ENCODE measurements around the gene DENND5B.

DENND5B gene

GRCh38 chr12:31491241-31491794 lies 99.6 kb downstream of the DENND5B start:
- DNase-seq (ENCODE audit: extremely low spot score) = no peak
- ChIA-PET POLR2A (no interaction called here), CTCF (no interaction called here)
- TF ChIP-seq FOXA1 (IDR thresholded peaks at IDR 0.05) = no peak
- no peak for TF ChIP-seq FOXM1 (IDR thresholded peaks at IDR 0.05; ENCODE audit: borderline replicate concordance)
- TF ChIP-seq LEF1 (IDR thresholded peaks at IDR 0.05; ENCODE audit: borderline replicate concordance) = no peak

GRCh38 chr12:31488737-31489338 lies 102.1 kb downstream of the DENND5B start:
- CTCF ChIA-PET = no interaction called here
- DNase-seq (ENCODE audit: extremely low spot score) = no peak
- no peak for TF ChIP-seq CTBP1 (IDR thresholded peaks at IDR 0.05; ENCODE audit: borderline replicate concordance)
- no peak for TF ChIP-seq LEF1 (IDR thresholded peaks at IDR 0.05; ENCODE audit: borderline replicate concordance)
- TF ChIP-seq NFRKB (IDR thresholded peaks at IDR 0.05) = no peak
- TF ChIP-seq FOXM1 (IDR thresholded peaks at IDR 0.05; ENCODE audit: borderline replicate concordance) = no peak
- TF ChIP-seq ZNF384 (IDR thresholded peaks at IDR 0.05) = no peak
- no peak for TF ChIP-seq FOXA1 (IDR thresholded peaks at IDR 0.05)
- no peak for TF ChIP-seq FOXK2 (IDR thresholded peaks at IDR 0.05)
- TF ChIP-seq SP1 (IDR thresholded peaks at IDR 0.05) = no peak
- no peak for TF ChIP-seq ARNT (IDR thresholded peaks at IDR 0.05)
- TF ChIP-seq, protein P1, sequence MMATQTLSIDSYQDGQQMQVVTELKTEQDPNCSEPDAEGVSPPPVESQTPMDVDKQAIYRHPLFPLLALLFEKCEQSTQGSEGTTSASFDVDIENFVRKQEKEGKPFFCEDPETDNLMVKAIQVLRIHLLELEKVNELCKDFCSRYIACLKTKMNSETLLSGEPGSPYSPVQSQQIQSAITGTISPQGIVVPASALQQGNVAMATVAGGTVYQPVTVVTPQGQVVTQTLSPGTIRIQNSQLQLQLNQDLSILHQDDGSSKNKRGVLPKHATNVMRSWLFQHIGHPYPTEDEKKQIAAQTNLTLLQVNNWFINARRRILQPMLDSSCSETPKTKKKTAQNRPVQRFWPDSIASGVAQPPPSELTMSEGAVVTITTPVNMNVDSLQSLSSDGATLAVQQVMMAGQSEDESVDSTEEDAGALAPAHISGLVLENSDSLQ (IDR thresholded peaks at IDR 0.05) = no peak
- TF ChIP-seq BHLHE40 (IDR thresholded peaks at IDR 0.05; ENCODE audit: borderline replicate concordance) = no peak
- TF ChIP-seq L3MBTL2 (conservative IDR thresholded peaks at IDR 0.05) = no peak
- TF ChIP-seq HDGF (IDR thresholded peaks at IDR 0.05; ENCODE audit: borderline replicate concordance) = no peak
- TF ChIP-seq TARDBP (IDR thresholded peaks at IDR 0.05) = no peak
- TF ChIP-seq SUZ12 (IDR thresholded peaks at IDR 0.05) = no peak
- TF ChIP-seq ELF4 (IDR thresholded peaks at IDR 0.05) = no peak
- POLR2A ChIA-PET = no interaction called here

- ChIA-PET CTCF (interaction anchor here (0.6 kb wide), 1 partner anchor 234 kb away, joined by 4 read pairs; no protein-coding TSS in a partner anchor), POLR2A (no interaction called here)
- DNase-seq (ENCODE audit: extremely low spot score) = no peak
- TF ChIP-seq L3MBTL2 (conservative IDR thresholded peaks at IDR 0.05) = no peak
- TF ChIP-seq HDGF (IDR thresholded peaks at IDR 0.05; ENCODE audit: borderline replicate concordance) = no peak
- no peak for TF ChIP-seq TARDBP (IDR thresholded peaks at IDR 0.05)
- no peak for TF ChIP-seq FOXK2 (IDR thresholded peaks at IDR 0.05)
- TF ChIP-seq FOXM1 (IDR thresholded peaks at IDR 0.05; ENCODE audit: borderline replicate concordance) = no peak
- no peak for TF ChIP-seq LEF1 (IDR thresholded peaks at IDR 0.05; ENCODE audit: borderline replicate concordance)
- TF ChIP-seq CTBP1 (IDR thresholded peaks at IDR 0.05; ENCODE audit: borderline replicate concordance) = no peak
- no peak for TF ChIP-seq SP1 (IDR thresholded peaks at IDR 0.05)
- TF ChIP-seq FOXA1 (IDR thresholded peaks at IDR 0.05) = no peak
- TF ChIP-seq SUZ12 (IDR thresholded peaks at IDR 0.05) = no peak
These were observed 105.4 kb downstream of the DENND5B start for GRCh38 chr12:31485571-31485970.

DNA sequence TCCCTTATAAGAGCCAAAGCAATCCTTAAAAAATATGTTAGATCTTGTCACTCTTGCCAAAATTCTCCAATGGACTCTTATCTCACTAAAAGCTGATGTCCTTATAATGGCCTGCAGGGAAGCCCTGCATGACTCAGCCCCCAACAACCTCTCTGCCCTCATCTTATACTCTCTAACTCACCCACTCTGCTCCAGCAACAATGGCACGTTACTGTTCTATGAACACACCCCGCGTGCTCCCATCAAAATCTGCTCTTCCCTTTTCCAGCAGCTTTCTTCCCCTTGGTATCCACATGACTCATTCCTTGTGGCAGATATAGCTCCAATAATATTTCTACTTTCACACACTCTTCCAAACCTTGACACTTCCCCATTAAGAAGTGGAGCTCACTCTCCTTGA lies 108.1 kb downstream of the DENND5B start:
- ChIA-PET CTCF (no interaction called here), POLR2A (no interaction called here)
- no peak for DNase-seq (ENCODE audit: extremely low spot score)
- no peak for TF ChIP-seq CTBP1 (IDR thresholded peaks at IDR 0.05; ENCODE audit: borderline replicate concordance)

- no peak for DNase-seq (ENCODE audit: extremely low spot score)
- CTCF ChIA-PET = no interaction called here
- POLR2A ChIA-PET = no interaction called here
- no peak for TF ChIP-seq ZNF384 (IDR thresholded peaks at IDR 0.05)
- TF ChIP-seq SUZ12 (IDR thresholded peaks at IDR 0.05) = no peak
- TF ChIP-seq FOXA1 (IDR thresholded peaks at IDR 0.05) = no peak
- TF ChIP-seq LEF1 (IDR thresholded peaks at IDR 0.05; ENCODE audit: borderline replicate concordance) = no peak
- TF ChIP-seq, protein P1 (IDR thresholded peaks at IDR 0.05) = no peak
These were observed 109.5 kb downstream of the DENND5B start for GRCh38 chr12:31481415-31481814.

DNA sequence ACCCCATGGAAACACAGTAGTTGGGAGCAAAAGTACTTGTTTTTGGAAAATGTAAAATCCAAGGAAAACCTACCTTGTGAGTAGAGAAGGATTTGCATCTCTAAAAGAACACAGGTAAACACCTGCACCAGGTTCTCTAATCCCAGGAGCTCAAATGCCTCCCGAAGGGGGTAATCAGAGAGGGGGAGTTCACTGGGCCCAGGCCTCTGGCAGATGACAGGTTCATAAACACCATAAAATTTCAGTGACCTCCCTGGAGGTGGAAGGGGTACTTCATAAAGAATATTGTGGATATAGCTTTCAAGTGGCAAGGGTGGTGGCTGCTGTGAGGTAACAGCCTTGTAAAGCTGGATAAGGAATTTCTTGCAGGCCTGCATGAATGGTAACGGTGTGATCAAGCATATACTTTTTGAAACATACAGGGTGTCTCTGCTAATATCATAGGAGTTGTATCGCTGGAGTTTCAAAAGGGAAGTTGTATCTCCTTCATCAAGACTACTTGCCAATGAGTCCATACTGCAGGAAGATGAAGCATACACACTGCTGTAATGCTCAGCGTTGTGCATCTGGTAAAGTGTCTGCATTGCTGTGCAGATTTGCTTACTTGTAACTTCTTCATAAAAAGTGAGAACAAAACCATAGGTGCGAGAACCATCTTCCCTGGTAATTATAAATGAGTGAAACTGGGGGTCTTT lies 111.3 kb downstream of the DENND5B start:
- no peak for DNase-seq (ENCODE audit: extremely low spot score)
- TF ChIP-seq FOXM1 (IDR thresholded peaks at IDR 0.05; ENCODE audit: borderline replicate concordance) (no peak), ZNF384 (IDR thresholded peaks at IDR 0.05) (no peak), SP1 (IDR thresholded peaks at IDR 0.05) (no peak), NFRKB (IDR thresholded peaks at IDR 0.05) (no peak), CTBP1 (IDR thresholded peaks at IDR 0.05; ENCODE audit: borderline replicate concordance) (no peak), FOXK2 (IDR thresholded peaks at IDR 0.05) (no peak), SUZ12 (IDR thresholded peaks at IDR 0.05) (no peak), FOXA1 (IDR thresholded peaks at IDR 0.05) (no peak), HDGF (IDR thresholded peaks at IDR 0.05; ENCODE audit: borderline replicate concordance) (no peak), BHLHE40 (IDR thresholded peaks at IDR 0.05; ENCODE audit: borderline replicate concordance) (no peak), TARDBP (IDR thresholded peaks at IDR 0.05) (no peak), LEF1 (IDR thresholded peaks at IDR 0.05; ENCODE audit: borderline replicate concordance) (no peak)
- TF ChIP-seq, protein P1 (IDR thresholded peaks at IDR 0.05) = no peak
- POLR2A ChIA-PET = interaction anchor here (1.3 kb wide), 1 partner anchor 111 kb away, joined by 4 read pairs; no protein-coding TSS in a partner anchor
- CTCF ChIA-PET = no interaction called here

Data from HEK293T (cell line).